Measurements from ENCODE around the gene RAET1G.
A peak's percentile ranks its signal among the peaks of the same experiment; 100 is the strongest.
"Not testable (repeated sequence)": the region's sequence is repeated elsewhere in the genome, so short reads cannot be mapped to it uniquely, and the experiment has no call there.

The RAET1G gene

DNA sequence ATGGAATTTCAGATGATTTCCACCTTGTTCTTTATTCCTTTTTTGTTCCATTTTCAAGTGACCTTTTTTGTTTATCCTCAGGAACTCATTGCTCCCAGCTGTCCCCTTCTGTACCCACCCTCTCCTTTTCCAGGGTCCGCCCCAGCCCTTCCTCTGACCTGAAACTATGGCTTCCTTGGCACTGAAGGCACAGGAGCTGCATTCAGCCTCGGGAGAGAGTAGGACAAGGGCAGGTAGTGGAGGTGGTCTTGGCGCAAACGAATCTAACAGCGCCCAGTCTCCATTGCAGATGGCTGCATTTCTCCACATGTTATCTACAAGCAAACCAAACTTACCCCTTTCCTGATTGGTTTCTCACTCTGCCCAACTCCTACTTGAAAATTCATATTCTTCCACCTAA is 10.1 kb upstream of the RAET1G start:
- no peak for DNase-seq

DNA sequence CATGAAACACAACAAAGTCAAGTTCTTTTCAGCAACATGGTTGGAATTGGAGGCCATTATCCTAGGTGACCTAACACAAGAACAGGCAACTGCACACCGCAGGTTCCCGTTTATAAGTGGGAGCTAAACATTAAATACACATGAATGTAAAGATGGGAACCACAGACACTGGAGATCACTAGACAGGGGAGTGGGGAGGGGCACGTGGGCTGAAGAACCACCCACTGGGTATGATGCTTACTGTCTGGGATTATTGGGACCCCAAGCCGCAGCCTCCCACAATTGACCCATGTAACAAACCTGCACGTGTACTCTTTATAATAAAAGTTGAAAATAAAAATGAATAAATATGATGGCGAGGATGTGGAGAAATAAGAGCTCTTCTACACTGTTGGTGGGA is 8.6 kb upstream of the RAET1G start:
- no peak for DNase-seq

DNA sequence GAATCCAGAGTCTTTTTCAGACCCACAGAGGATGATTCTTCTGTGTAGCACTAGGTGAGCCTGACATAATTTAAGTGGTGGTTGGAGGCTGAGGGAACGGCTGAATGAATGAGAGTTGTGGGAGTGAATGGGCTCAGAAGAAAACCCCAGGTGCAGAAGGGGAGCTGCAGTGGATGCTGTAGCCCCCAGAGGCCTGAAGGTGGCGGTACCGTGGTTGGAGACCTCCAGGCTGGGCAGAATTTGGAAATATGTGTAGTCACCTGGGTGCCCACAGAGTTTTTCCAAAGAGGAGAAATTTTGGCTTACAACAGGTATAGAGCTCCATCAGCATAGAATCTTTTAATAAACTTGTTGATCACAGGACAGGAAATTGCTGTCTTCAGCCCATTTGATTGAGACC is 6.5 kb upstream of the RAET1G start:
- DNase-seq = no peak

DNA sequence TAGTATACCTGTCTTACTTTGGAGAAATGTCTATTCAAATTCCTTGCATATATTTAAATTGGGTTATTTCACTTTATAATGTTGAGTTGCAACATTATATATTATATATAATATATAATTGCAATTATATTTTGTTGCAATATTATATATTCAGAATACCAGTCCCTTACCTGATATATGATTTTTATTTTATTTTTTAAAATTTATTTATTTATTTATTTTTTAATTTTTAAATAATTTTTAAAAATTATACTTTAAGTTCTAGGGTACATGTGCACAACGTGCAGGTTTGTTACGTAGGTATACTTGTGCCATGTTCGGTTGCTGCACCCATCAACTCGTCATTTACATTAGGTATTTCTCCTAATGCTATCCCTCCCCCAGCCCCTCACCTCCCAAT is 4.1 kb upstream of the RAET1G start:
- not testable (repeated sequence) for DNase-seq

DNA sequence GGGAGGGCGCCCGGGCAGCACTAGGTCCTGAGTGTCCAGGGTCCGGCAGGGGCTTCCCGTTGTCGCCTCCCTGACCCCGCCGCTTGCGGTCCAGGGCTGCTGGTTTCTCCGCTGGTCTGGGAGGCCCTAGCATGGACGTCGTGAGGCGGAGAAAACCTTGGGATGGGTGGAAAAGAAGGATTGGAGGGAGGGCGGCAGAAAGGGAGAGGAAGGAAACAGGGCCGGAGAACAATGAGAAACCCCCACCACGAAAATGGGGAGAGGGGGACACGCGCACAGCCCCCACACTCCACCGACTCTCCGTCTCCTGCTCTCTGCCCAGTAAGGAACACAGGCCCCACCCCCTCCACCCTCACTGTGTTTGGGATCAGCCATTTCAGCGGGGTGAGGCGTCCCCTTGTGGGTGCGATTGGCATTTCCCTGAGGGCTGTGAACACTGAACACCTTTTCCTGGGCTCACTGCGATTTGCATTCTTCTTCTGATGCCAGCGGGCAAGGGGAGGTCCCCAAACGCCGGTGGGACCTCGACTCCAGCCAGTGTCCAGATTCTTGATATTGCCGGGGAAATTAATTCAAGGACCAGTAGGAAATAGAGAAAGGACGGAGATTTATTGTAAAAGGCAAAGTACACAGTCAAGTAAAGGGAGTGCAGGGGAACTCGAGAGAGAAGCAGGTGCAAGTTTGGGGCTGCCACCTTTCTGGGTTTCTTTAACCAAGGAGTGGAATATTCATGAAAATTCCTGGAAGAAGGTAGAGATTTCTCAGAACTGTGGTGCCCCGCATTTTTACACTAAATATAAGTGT is 3.3 kb upstream of the RAET1G start:
- DNase-seq = peak; percentile 14

DNA sequence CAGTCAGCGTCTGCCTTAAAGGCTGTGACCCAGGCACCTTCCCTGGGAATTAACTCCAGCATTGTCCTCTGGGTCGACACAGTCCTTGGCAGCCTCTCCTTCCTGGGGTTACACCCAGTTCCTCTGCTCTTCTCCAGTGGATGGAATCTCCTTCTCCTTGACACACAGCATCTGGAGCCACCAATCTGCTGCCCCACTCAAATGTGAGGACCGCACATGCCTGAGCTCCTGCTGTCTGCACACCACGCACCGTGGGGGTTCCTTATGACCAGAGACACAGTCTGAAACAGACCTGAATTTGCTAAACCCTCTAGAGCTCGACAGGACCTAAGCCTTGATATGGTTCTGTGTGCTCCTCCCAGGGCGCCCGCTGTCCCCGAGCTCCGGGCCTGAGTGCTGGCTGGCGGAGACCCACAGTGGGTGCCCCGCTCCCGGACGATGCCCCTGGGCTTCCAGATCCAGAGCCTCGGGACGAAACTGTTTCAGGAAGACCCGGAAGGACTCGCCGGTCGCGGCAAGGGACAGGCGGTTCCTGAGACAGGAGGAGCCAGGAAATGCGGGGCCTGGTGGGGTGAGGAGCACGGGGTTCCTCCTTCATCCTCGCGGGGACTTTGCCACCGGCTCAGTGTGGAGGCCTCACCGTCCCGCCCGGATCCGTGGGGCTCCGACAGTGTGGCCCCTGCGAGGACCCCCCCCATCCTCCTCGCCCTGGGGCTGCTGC is 2.5 kb upstream of the RAET1G start:
- DNase-seq = no peak

DNA sequence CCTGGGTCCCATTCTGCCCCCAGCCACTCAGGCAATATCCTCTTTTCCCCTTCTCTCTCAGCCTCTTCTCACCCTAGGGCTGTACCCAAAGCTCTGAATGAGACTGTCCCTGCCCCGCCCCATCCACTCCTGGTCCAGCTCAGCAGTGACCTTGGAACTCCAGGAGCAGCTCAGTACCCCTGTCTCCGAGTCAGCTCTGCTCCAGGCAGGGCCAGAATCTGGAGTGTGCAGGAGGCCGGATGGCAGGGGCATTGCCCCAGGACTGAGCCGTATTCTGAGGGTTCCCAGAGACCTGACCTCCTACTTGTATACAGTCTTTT is 2.0 kb upstream of the RAET1G start:
- DNase-seq = no peak

DNA sequence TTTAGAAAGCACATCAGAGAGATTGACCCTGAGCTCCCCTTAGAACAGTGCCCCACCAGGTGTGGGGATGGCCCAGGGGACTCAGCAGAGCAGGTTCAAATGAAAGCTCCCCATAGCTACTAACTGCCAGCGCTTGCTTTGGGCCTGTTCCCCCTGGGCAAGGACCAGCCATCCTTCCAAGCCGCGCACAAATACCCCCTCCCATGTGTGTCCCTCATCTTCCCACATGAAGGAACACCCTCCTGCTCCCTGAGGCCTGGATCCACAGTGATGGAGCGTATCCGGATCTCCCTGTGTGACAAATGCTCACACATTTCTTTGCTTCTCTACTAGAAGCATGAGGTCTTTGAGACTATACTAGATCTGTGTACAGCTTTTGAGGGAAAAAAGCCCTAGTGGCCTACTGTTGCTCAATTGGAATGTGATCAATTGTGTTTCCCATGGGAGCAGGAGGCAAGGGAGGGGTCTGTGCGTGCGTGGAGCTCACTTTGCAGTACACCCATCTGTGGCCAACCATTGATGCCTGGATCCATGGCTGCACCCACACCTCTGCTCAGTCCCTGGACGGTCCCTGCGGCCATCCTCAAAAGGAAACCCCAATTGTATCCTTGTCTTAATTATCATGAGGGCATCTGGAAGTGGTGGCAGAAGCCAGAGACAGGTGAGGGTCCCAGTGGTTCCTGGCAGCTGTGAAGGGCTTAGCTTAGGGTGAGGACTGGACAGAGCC is 1.4 kb upstream of the RAET1G start:
- DNase-seq = no peak

DNA sequence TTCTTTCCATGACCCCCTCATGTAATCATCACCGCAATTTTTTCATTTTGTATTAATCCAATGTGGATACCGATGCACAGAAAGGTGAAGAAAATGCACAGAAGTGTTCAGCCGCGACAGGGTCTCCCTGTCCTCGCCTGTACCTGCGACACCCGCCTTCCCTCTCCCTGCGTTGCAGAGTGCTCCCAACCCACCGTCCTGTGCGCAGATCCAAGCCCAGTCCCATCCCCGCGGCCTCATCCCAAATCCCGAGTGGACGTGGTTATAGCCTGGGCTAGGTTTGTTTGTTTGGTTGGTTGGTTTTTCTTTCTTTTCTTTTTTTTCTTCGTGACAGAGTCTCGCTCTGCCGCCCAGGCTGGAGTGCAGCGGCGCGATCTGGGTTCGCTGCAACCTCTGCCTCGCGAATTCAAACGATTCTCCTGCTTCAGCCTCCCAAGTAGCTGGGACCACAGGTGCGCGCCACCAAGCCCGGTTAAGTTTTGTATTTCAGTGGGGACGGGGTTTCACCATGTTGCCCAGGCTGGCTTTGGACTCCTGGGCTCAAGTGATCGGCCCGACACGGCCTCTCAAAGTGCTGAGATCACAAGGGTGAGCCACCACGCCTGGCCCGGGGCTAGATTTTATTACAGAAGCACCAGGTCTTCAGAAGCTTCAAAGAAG is 536 bp upstream of the RAET1G start:
- DNase-seq = no peak

DNA sequence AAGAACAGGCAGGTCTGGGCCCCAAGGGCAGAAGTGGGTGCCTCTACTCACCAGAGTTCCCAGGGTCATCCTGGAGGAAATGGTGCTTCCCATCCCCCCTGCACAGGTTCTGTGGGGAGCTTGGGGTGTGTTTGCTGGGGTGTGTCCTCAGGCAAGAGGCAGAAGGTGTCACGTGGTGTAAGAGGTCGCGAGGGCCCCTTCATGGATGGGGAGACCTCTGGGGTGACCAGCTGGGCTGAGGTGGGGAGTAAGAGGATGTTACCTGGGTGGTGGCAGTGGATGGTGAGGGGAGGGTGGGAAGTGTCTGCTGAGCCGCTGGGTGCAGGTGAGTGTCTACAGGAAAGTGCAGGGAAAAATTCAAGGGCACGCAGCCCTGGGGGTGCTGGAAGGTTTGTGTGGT is 830 bp downstream of the RAET1G start:
- DNase-seq = not testable (repeated sequence)

DNA sequence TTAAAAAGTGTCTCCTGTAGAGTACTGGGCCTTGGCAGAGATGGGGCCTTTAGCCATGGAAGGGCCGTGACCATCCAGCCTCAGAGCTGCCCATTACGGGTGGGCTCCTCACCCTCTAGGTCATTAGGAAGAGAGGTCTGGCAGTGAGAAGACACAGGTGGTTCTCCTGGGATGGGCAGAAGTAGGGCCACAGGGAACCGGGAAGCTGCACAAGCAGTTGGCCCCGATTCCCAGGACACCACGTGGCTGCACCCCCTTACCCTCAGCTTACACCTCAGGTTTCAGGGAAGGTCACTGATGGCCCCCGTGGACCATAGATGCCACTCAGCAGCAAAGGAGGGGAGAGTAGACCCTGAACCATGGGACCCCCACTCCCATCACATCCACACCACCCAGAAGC is 1.6 kb downstream of the RAET1G start:
- DNase-seq = no peak

DNA sequence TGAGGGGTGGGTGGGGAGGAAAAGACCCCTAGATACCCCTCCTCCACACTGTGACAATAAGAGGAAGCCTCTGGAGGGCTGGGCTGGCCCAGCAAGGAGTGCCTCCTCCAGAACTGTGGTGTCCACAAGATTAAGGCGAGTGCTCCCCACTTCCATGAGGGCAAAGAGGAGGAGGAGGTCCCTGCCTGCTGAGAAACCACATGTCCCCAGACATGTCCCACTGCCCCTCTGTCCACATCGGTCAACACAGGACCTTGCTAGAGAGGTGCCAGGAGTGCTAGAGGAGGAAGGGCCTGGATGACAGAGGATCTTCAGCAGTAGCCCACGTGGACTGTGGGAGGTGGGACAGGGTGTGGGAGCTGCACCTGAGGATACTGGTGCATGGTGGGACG is 3.1 kb downstream of the RAET1G start:
- DNase-seq = no peak

DNA sequence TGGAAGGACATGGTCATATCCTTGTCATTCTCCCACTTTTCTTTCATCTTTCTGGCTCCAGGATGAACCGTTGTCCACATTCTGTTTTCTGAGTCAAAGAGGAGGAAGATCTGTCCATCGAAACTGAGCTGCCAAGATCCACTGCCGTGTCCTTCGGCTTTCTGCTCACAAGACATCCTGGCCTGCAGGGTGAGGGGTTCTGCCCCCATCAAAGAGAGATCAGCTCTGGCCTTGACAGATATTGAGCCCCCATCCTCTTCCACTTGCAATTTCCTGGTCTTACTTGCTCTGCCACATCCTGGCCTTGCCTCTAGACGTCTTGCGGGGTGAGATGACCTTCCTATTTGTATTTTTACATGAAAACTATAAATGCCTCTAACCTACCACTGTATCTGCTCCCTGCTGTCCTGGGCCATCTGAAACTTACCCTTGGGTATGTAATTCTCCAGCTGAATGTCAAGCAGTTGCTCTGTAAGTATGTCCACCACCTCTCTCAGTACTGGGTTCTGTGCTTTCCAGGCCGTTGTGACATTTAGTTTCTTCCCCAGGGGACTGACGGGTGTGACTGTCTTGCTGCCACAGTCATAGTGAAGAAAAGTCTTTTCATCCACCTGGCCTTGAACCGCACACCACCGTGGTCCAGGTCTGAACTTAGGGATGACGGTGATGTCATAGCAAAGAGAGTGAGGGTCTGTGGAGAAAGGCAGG is 3.6 kb downstream of the RAET1G start:
- not testable (repeated sequence) for DNase-seq

DNA sequence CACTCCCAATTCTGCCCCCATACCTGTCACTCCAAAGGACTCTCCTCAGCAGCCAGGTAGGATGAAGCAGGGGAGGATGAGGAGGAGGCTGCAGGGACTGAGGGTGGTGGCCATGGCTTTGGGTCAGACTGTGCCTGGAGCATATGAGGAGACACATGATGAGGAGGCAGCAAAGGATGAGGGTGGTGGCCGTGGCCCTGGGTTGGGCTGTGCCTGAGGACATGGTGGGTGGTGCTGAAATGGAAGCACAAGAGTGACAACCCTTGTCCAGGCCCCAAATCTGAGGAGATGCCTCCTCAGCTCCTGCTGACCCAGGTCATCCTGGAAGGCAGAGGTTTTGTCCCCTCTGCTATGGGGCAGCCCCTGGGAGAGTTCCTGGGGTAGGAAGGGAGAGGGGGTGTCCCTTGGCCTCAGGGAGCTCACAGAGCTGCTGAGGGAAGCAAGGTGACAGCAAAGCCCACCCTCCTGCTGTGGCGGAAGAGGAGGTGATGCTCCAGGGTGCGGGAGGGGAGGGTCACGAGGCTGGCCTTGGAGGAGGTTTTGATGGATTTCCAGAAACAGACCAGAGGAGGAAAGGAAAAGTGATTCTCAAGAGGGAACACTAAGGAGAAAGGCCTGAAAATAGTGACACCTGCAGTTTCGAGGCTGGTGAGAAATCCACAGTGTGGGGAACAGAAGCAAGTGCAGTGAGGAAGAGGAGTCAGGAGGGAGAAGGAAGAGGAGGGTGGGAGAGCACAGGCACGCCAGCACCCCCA is 4.6 kb downstream of the RAET1G start:
- no peak for DNase-seq

DNA sequence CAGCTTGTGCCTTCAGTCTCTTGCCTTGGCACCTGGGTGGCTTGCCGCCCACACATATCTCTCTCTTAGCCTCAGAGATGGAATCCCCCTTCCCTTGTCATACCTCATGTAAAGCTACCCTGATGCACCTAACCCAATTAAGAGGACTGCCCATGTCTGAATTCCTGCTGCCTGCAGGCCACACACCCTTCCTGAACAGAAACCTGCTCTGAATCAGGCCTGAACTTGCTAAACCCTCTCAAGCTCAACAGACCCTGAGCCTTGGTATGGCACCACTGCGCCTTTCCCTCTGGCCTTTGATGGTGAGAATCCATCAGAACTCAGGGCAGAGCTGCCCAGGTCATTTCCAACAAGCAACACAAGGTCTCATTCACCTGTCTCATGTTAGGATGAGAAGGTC is 5.2 kb downstream of the RAET1G start:
- no peak for DNase-seq

DNA sequence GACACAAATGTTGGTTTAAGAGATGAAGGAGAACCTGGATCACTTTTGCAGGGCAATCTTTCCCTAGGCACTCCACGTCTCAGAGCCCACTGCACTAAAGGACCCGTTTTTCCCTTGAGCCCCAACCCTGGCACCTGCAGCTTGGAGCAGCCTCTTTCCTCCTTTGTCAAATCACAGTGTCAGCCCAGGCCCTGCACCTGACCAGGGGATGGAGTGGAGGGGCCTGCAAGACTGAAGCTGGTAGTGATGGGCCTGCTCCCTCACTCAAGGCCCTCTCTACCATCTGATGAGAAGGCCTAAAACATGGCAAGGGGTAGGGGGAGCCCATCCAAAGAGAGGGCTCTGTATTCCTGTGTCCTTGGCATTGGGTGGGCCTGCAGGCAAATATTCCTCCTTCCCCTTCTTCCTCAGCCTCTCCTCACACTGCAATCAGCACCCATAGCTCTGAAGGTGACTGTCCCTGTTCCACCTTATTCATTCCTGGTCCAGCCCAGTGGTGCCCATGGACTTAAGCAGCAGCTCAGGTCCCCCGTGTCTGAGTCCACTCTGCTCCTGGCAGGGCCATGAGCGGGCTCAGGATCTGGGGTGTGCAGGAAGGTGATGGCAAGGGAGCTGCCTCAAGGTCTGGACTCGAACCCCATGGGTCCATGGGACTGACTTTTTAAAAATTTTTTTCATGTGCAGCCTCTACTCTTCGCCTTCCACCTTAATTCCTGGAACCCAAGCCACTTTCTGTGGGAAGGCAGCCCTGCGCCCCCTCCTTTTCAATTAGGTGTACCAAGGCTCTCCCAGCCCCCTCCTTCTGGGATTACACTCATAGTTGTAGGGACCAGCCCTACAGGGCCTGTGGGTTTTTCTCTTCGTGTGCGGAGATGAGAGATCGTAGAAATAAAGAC is 6.7 kb downstream of the RAET1G start:
- DNase-seq = no peak

DNA sequence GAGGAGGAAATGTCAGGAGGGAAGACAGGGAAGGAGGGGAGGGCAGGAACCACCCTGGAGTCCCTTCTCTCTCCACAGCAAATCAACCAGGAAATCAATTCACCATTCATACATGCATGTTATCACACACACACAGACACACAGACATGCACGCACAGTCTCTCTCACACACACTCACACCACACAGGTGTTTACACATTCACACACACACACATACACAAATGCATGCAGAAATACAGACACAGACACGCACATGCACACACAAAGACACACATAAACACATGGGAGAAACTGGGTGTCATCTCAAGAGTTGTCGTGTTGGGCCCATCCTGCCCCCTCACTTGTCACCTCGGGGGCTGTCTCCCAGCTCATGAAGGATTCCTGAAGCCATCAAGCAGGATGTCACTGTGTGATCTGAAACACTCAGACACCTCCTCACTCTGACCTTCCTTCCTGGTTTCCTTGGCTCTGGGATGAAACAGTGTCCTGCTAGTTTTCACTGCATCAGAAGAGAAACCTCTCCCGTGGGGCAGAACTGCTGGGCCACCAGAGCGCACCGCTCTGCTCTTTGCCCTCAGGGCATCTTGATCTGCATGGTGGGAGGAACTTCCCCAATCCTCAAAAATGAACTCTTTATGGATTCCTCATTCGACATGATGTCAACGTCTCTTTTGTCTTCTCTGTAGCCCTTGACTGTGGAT is 9.2 kb downstream of the RAET1G start:
- DNase-seq = no peak

DNA sequence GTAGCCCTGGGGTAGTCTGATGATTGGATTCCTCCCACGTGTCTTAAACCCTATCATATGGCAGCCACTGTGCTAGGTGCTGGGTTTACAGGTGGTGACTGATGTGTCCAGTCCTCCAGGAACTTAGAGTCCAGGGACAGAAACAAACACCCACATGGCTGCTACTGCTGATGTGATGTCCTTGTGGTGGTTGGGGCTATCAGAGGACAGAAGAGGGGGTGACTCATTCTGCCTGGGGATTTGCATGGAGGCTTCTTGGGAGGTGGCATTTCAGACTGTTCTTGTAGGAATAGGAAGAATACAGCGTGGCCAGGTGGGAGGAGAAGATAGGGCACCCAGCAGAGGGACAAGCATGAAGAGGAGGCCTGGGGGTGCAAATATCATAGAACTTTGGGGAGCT is 9.8 kb downstream of the RAET1G start:
- no peak for DNase-seq

DNA sequence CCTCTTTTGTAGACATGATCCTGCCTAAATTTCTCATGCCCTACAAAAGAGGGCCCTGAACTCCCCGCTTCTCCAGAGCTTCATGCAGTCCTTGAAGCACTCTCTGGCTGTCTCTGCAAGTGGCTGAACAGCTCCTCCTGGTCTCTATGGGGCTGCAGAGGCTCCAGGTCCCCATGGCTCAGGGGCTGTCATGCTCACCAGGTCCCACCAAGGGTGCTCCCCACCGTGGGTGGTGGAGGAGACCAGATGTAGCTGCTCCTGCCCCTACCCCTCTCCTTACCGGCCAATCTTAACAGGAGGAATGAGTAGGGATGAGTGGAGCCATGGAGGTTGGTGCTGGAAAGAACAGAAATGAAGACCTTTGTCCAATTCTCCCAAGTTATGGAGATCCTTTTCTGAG is 10.2 kb downstream of the RAET1G start:
- not testable (repeated sequence) for DNase-seq

DNA sequence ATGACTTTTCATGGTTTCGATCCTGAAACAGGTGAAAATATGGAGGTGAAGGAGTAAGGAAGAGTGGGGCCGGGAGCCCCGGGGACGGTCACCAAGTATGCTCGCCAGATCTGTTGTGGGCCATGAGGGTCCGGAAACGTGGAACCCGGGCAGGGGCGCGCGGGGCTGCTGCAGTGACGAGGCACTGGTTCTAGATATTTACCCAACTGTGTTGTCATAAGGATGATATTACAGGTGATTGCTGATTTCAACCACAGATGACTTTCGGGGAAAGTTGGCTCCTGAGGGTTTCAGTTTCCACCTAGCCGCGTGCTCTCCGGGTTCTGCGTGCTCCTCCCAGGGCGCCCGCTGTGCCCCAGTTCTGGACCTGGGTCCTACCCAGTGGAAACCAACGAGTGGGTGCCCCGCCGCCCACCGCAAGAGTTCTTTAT is 12.2 kb downstream of the RAET1G start:
- no peak for DNase-seq

Data from NCI-H2029 treated with DMSO at 0.1 percent for 48 hours (cell line).